ENCODE results near the gene EWSR1.

Gene EWSR1

DNA sequence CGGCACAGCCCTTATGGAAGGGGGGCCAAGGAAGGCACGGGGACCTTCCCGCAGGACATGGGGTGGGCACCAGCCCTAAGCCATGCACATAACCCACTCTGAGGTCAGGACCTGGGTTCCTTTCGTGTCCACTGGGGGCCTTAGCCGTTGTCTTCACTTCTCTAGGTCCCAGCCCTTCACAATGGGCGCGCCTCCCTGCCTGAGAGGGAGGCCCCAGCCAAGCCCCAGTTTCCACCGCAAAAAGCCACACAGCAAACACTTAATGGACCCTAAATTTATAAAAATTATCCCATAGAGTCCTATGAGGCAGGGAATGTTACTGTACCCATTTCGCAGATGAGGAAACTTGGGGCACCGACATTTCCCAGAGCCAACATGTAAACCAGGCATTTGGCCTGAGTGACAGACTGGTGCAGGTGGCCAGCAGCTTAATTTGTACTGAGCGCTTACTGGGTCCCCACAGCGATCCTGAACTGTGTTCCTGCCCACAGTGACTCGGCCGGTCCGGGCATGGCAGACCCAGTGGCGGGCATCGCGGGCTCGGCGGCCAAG lies 39.6 kb downstream of the EWSR1 start:
- no peak for DNase-seq

DNA sequence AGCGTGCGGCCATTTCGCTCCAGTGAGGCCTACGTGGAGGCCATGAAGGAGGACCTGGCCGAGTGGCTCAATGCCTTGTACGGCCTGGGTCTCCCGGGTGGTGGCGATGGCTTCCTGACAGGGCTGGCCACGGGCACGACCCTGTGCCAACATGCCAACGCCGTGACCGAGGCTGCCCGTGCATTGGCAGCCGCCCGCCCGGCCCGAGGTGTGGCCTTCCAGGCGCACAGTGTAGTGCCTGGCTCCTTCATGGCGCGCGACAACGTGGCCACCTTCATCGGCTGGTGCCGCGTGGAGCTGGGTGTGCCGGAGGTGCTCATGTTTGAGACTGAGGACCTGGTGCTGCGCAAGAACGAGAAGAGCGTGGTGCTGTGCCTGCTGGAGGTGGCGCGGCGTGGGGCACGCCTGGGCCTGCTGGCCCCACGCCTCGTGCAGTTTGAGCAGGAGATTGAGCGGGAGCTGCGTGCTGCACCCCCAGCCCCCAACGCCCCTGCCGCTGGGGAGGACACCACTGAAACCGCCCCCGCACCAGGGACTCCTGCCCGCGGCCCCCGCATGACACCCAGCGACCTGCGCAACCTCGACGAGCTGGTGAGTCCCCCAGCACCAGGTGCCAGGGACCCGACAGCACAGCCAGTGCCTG lies 40.2 kb downstream of the EWSR1 start:
- DNase-seq, result no peak

DNA sequence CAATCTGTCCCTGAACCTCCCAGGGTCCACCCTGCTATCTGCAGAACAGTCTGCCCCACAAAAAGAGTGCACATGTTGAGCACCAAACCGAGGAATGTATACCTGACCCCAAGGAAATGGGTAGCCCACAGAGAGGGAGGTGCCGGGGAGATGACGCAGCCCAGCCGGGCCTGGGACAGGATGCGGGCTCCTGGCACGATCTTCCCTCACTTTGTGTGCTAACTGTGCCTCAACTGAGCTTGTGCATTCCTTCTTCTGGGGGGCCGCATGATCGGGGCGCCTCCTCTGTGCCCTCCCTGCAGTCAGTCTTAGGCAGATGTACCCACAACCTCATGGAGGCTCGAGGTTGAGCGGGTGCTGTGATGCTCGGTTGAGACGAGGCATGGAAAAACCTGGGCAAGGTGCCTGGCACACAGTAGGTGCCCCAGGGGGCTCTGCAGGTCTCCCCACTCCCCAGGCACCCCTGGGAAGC lies 40.8 kb downstream of the EWSR1 start:
- DNase-seq, result peak; percentile 84

DNA sequence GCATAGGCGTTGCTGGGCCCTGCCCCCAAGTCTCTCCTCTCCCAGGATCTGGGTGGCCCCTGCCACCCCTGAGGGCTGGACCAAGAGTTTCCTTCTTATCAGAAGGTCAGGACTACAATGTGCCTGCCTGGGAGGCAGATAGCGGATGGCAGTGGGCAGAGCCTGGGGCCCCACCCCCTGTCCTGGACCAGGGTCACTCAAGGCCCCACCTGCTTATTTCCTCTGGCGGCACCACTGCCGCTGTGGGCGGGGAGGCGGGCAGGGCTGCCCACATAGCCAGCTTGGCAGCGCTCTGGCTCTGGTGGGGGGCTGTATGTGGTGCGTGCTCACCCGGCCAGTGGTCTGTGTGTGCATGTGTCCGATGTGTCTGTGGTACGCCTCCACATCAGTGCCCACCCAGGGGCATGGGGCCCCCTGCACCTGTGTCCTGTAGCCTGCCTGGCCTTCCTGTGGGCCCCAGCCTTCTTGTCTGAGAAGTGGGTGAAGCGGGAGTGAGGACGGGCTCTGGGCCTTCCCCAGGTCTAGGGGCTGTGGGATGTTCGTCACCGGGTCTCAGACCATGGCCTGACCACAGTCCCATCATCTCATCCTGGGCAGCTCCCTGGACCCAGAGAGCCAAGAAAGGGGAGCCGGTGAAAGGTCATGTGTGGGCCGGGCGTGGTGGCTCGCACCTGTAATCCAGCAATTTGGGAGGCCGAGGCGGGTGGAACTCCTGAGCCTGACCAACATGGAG lies 41.4 kb downstream of the EWSR1 start:
- DNase-seq, result peak; percentile 57

DNA sequence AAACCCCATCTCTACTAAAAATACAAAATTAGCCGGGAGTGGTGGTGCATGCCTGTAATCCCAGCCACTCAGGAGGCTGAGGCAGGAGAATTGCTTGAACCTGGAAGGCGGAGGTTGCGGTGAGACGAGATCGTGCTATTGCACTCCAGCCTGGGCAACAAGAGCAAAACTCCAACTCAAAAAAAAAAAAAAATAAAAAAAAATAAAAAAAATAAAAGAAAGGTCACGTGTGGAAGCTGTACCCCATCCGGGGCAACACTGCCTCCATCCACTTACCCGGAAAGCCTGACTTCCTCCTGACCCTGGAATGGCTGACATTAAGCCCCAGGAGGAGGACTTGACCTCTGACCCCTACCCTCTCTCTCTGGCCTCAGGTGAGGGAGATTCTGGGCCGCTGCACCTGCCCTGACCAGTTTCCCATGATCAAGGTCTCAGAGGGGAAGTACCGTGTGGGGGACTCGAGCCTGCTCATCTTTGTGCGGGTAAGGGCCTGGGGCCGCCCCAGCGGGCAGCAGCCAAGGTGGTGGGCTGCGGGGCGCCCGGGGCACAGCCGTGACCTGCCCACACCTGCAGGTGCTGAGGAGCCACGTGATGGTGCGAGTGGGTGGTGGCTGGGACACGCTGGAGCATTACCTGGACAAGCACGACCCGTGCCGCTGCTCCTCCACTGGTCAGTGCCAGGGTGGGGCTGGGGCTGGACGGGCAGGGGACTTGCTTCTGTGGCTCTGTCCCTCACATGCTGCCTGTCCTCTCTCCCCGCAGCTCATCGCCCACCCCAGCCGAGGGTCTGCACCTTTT lies 42.2 kb downstream of the EWSR1 start:
- DNase-seq, result no peak

DNA sequence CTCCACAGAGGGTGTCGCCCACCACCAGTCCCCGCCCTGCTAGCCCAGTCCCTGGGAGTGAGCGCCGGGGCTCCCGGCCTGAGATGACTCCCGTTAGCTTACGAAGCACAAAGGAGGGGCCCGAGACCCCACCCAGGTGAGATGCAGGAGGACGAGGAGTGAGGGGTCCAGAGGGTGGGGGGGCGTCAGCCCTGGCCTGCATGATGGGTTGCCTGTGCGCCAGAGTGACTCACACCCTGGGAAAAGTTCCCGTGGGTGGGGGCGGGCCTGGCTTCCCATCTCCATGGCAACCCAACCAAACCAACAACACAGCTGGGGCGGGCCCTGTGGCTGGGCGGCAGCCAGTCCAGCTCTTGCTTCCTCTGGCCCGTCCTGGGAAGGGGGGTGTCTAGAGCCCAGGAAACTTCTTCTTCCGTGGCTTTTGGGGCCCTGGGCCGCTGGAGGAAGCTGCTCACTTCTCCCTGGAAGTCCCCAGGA lies 42.8 kb downstream of the EWSR1 start:
- DNase-seq, result peak; percentile 79

DNA sequence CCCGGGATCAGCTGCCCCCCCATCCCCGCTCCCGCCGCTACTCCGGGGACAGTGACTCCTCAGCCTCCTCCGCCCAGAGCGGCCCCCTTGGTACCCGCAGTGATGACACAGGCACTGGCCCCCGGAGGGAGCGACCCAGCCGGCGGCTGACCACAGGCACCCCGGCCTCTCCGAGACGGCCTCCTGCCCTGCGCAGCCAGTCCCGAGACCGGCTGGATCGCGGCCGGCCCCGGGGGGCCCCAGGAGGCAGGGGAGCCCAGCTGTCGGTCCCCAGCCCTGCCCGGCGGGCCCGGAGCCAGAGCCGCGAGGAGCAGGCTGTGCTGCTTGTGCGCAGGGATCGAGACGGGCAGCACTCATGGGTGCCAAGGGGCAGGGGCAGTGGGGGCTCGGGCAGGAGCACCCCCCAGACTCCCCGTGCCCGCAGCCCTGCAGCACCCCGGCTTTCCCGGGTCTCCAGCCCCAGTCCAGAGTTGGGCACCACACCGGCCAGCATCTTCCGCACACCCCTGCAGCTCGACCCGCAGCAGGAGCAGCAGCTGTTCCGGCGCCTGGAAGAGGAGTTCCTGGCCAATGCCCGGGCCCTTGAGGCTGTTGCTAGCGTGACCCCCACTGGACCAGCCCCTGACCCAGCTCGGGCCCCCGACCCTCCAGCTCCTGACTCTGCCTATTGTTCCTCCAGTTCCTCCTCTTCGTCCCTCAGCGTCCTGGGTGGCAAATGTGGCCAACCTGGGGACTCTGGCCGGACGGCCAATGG lies 43.6 kb downstream of the EWSR1 start:
- DNase-seq, result no peak

DNA sequence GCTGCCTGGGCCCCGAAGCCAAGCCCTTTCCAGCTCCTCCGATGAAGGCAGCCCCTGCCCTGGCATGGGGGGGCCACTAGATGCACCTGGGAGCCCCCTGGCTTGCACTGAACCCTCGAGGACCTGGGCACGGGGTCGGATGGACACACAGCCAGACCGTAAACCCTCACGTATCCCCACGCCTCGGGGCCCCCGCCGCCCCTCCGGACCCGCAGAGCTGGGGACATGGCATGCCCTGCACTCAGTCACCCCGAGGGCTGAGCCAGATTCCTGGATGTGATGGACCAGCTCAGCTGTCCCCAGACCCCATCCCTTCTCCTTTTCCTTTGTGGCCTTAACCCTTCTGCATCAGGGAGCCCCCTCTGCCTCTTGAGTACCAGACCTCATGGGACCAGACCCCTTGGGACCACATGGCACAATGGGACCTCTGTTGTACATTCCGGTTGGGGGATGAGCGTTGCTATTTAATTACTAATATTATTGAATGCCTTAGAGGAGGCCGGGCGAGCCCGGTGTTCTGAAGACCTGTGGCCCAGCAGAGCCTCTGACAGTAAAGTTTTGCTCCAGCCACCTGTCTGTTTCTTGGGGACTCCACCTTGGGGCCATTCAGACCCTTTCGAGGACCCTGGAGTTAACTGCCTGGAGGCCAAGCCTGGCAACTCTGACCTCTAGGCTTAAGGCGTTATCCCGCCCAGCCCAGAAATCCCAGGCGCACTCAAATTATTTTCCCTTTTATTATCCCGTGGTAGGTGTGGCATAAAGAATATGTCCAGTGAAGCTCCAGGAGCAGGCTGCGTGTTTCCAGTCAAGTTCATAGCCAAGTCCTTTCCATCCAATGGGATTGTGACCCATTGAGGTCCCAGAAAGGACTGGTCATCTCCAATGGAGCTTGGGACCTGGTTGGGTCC lies 44.4 kb downstream of the EWSR1 start:
- DNase-seq, result no peak

DNA sequence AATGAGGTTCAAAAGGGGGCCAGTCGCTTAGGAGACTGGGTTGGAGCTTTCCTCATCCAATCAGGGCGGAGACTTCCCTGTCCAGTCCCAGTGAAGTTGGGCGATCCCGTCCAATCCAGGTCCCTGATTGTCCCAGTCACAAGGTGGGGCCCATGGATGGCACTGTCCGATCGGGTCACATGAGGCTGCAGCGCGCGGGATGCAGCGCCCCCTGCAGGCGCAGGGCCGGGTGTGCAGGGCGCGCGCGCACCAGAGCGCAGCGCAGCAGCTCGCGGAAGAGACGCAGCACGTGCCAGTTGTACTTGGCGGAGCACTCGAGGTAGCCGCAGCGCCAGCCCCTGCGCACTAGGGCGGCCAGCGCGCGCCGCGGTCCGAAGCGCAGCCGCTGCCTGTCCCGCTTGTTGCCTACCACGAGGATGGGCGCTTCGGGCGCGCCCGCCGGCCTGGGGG lies 45.1 kb downstream of the EWSR1 start:
- no peak for DNase-seq

DNA sequence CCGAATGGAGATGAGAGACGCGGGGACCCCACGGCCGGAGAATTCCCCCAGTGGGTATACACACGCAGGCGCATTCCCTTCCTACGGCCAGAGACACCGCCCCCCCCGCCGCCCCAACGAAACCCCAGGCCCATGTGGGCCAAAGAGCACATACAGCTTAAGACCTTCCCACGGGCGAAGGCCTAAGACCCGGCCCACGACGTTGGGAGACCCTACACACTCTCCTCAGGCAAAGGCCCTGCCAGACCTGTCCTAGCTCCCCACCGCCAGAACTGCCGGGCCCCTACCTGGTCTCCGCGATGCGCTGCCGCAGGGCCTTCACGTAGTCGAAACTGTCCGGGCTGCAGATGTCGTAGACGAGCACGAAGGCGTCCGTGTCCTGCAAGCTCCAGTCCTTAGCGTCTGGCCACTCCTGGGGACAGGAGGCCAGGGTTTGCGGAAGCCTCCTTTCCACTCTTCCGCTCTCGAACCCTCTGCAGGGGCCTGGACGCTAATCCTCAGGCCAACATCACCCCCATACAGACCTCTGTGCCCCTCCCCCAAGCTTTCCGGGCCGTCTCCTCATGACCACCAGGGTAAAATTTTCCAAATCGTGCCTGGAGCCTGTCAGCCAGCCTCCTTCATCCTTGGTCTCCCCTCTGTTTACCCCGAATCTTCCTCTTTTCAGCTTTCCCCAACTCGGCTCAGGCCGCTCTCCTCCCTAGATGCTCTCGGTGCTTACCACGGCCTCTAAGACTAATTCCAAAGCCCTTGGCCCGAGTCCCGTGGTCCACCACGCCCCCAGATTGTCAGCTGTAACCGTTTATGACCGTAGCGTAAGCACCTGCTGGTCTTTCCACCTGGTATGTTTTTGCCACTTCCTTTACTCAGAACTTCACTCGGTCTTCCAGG lies 45.8 kb downstream of the EWSR1 start:
- no peak for DNase-seq

DNA sequence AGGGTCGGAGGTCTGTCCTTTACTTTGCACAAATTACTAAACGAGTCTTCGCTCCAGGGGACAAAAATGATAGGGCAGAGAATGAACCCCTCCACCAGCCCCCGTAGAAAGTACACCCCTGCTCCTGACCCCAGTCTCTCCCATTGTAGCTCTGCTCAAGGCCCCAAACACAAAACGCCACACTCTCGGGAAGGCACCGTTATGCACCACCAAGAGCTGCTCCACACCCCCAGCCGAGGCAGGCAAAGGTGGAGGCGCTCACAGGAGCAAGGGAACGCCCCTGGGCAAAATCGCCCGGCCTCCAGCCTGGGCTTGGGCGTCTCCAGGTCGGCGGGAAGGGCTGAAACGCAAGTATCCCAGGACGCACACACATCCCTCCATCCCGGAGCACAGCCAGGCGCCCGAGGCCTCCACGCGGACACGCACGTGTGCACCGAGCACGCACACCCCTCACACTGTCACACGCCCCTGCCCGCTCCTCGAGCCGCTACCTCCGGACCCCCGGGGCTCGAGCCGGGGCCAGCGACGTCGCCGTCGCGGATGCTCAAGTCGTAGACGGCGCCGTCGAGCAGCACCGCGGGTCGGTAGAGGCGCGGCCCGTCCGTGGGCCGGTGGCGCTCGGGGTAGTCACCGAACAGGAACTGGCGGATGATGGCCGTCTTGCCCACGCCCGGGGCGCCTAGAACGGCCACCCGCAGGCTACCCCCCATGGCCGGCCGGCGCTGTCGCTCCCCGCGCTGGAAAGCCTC lies 46.6 kb downstream of the EWSR1 start:
- no peak for DNase-seq

DNA sequence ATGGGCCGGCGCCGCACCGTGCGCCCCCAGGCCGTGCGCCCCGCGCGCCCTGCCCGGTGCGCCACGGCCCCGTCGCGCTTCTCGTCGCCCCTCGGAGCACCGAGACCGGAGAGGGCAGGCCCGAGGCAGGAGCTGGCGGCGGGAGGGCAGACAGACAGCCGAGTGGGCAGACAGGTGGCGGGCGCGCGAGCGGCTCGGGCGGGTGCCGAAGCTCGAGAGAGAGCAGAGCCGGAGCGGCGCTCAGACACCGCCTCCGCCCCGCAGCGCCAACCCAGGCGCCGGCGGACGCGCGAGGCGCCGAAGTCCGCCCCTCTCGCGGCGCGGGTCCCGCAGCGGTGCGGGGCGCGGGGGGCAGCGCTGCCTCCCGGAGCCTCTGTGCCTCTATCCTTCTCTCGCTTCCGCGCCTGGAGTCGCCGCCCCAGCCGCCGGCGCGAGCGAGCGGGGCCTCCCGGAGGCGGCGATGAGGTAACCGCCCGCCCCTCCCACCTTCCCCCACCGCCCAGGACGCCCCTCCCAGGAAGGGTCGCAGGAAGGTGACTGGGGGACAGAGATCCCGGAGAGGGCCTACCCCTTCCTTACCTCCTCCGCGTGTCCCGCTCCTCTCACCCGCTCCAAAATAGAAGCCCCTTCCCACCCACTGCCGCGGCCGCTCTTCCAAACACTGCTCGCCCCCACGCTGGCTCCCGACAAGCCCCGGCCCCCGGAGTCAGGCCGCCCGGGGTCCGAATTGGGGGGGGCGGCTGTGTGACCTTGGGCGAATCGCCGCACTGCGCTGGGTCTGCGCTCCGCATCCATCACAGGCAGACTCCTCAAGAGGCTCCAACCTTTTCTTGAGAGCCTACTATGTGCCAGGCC lies 47.4 kb downstream of the EWSR1 start, which contains the start of gene RASL10A:
Gene RASL10A, minus strand, starts transcription at position 412 of the 855 bp plus-strand sequence. CDS start 451 bp downstream, outside the sequence.
- no peak for DNase-seq

DNA sequence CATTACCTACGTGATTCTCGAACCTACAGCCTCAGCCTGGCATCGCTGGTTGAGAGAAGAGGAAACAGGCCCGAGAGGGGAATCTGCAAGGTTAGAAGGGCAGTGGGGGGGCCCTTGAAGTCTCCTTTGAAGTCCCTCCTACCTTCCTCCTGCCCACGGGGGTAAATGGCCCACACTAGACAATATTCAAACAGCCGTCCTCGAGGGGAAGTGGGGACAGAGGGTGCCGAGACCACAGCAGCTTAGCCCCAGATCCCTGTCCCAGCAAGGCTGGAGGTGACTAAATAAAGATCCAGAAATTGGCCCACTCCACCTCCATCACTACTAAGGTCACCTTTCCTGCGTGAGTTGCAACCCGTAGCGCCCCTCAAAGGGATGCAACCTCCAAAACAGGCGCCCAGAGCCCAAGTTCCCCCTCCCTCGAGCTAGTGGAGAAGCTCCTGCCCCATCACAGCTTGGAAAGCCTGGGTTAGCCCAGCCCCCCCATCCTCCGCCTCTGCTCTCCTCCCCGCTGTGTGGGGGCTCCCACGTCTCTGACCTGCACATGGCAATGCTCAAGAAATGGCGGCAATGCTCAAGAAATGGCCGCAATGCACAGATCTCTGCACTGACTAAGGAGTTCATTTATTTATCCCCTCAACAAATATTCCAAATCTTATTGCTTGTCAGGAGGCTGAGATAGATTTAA lies 48.2 kb downstream of the EWSR1 start:
- DNase-seq, result no peak

DNA sequence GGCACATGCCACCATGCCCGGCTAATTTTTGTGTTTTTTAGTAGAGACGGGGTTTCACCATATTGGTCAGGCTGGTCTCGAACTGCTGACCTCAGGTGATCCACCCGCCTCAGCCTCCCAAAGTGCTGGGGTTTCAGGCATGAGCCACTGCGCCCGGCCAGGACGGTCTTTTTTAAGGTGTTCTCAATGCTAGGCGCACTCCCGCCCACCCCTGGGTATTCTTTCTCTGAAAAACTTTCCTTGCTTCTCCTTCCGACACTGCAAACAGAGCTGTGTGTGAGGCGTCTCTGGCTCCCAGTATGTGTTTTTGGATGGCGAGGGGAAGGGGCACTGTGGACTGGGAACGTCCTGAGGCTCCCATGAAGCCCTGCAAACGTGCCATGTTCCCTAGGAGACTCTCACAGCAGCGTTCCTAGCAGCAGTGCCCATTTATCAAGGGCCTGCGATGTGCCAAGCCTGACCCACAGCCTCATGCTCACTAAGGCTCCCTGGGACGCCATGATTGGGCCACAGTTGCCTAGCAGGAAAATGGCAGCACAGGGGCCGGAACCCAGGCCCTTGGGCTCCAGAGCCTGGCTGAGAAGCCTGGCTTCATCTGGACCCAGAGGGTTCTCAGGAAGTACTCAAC lies 49.9 kb downstream of the EWSR1 start:
- no peak for DNase-seq

DNA sequence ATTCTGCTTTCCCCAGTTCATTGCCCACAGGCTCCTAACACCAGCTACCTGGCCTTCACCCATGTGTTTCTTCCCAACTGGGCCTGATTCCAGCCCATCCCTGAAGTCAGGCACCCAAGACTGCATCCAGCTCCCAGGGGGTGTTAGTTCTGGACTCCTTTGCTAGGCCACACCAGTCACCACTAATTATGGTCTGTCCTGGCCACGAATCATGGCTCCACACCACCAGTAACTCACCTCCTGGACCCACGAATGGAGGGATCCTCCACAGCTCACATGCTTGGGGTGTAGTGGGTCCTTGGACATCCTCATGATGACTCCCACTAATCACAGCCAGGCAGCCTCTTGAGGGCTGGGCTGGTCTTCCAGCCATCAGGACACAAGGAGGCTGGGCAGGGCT lies 51.0 kb downstream of the EWSR1 start:
- DNase-seq, result no peak

DNA sequence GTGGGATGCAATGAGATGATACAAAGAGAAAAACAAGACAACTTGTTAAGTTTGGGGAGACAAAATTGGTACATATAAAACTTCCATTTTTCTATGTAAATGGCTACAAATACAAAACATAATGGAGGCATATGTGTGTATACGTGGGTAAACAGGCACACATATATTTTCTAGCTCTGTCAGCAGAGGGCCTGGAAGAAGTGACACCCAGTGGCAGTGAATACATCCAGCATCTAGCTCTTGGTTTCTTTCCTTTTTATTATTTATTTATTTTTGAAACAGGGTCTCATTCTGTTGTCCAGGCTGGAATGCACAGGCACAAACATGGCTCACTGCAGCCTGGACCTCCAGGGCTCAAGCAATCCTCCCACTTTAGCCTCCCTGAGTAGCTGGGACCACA lies 52.5 kb downstream of the EWSR1 start:
- no peak for DNase-seq

DNA sequence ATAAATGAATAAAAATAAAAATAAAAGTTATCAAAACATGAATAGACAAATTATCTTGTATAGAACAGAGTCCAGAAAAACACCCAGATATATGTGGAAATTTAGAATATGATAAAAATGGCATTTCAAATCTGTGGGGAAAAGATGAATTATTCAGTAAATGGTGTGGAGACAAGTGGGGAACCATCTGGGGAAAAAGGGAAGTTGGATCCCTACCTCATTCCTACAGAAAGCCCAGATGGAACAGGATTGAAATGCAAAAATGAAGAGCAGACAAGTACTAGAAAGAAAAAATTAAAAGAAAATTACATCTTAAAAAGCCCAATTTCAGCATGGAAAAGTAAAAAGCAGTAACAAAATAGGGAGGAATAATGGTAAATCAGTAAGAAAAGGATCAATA lies 55.6 kb downstream of the EWSR1 start:
- DNase-seq, result no peak

Data from NCI-H226 (cell line).